ENCODE measurements around the gene ROBO4.

DNA sequence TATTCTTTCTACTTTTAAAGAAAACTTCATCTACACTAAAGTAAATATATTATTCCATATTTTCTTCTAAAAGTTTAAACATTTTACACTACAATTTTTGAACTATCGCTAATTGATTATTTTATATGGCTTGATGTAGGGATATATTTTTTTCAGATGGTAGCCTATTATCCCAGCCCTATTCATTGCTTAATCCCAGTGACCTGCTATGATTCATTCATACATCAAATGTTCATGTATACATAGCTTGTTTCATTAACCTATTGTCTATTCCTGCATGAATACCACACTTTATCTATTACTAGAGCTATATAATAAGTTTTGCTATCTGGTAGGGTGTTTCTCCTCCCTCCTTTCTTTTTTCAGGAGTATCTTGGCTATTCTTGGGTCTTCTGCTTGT, 5.0 kb upstream of the ROBO4 start:
- no peak for TF ChIP-seq POLR2A (IDR thresholded peaks at IDR 0.05)
- TF ChIP-seq, protein P1, sequence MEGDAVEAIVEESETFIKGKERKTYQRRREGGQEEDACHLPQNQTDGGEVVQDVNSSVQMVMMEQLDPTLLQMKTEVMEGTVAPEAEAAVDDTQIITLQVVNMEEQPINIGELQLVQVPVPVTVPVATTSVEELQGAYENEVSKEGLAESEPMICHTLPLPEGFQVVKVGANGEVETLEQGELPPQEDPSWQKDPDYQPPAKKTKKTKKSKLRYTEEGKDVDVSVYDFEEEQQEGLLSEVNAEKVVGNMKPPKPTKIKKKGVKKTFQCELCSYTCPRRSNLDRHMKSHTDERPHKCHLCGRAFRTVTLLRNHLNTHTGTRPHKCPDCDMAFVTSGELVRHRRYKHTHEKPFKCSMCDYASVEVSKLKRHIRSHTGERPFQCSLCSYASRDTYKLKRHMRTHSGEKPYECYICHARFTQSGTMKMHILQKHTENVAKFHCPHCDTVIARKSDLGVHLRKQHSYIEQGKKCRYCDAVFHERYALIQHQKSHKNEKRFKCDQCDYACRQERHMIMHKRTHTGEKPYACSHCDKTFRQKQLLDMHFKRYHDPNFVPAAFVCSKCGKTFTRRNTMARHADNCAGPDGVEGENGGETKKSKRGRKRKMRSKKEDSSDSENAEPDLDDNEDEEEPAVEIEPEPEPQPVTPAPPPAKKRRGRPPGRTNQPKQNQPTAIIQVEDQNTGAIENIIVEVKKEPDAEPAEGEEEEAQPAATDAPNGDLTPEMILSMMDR (IDR thresholded peaks at IDR 0.05): no peak

All from Peyer's patch (tissue), 4 donors.